Breast epithelium (tissue), 3 donors: ENCODE data around the gene PPM1H.

Experiments used
- POLR2A ChIP-seq: fragments of 450-650 bp; IDR thresholded peaks from one replicate; pipeline ENCODE4 v1.6.1; 2016; ENCODE audit warnings: antibody characterized with exemption, mild to moderate bottlenecking, moderate library complexity
- TF ChIP-seq, protein P1 (sequence below), 3 donors: fragments of 450-650 bp; IDR thresholded peaks; one replicate each; pipeline ENCODE4 v1.5.1; 2016 to 2017; ENCODE audit warnings: antibody characterized with exemption in 3 of 3, mild to moderate bottlenecking in 3 of 3, moderate library complexity in 3 of 3

DNA sequence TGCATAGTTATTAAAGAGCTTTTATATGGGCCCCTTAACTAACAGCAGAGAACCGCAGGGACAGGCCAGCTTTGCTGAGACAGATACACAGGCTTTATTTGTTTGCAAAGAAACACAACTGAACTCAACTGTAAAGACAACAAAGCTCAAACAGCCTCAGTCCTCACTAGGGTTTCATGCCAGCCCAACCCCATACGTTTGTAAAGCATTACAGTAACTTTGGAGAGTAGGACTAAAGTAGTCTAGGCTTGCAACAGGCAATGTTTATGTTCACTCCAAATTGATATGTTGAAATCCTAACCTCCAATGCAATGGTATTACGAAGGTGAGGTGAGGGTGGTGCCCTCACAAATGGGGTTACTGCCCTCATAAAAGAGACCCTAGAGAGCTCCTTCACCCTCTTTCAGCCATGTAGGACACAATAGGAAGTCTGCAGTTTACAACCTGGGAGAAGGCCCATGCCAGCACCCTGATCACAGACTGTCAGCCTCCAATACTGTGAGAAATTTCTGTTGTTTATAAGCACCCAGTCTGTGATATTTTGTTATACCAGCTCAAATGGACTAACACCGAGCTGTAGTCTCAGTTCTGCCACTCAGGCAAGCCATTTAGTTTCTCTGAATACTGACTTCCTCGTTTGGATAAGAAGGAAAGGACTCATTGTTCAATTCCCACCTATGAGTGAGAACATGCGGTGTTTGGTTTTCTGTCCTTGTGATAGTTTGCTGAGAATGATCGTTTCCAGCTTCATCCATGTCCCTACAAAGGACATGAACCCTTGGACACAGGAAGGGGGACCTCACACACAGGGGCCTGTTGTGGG lies 35.2 kb downstream of the PPM1H start:
- no peak for TF ChIP-seq POLR2A
- TF ChIP-seq, protein P1, sequence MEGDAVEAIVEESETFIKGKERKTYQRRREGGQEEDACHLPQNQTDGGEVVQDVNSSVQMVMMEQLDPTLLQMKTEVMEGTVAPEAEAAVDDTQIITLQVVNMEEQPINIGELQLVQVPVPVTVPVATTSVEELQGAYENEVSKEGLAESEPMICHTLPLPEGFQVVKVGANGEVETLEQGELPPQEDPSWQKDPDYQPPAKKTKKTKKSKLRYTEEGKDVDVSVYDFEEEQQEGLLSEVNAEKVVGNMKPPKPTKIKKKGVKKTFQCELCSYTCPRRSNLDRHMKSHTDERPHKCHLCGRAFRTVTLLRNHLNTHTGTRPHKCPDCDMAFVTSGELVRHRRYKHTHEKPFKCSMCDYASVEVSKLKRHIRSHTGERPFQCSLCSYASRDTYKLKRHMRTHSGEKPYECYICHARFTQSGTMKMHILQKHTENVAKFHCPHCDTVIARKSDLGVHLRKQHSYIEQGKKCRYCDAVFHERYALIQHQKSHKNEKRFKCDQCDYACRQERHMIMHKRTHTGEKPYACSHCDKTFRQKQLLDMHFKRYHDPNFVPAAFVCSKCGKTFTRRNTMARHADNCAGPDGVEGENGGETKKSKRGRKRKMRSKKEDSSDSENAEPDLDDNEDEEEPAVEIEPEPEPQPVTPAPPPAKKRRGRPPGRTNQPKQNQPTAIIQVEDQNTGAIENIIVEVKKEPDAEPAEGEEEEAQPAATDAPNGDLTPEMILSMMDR (IDR thresholded peaks at IDR 0.05): no peak
